ENCODE data around the gene MUSTN1.

MUSTN1 gene

DNA sequence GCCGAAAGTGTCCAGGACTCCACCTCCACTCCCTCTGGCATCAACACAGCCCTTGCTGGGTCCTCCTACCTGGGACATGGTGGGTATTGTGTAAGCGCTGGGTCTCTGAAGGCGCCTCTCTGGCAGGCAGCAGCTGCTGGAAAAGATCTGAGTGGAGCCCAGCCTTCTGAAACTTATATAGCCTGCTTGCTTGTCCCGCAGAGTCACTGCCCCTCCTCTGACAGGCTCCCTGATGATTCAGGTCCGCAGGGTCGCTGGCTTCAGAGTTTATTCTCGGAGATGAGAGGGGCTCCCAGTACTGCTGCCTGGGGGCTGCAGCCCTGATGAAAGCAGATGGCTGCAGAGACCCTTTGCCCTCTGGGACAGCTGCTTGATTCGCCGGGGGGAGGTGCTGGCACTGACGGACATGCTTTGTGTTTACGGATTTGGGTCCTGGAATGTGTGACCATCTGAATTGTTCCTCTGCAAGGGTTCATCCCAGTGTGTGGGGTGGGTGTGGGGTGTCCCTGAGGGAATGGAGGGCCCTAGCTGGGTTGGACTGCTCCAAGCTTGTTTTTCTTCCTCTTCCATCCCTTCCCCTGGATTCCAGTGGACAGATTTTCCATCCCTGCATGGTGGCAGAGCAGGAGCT lies at the start of gene MUSTN1:
Gene MUSTN1, minus strand, starts transcription at position 149 of the 631 bp plus-strand sequence. Its CDS starts 71 bp downstream, at position 78.
- DNase-seq (ENCODE audit: low spot score): no peak

DNA sequence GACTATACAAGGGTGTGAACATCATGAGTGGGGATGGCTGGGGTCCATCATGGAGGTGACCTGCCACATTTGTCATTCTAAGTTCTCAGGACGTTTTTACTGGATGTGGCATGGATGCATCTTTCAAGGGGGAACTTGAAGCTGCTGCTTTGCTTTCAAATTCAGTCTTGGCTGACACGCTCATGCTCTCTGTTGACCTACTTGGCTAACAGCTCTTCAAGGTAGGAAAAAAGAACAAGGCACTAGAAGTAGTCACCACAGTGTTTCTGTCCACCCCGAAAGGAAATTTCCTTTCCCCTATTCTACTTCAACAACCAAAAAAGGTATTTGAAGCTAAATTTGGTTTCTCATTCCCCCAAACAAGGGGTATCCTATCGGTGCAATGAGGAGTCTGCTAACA lies 47.6 kb upstream of the MUSTN1 start:
- no peak for DNase-seq (ENCODE audit: low spot score)

- no peak for DNase-seq (ENCODE audit: low spot score)
Measured at GRCh38 chr3:52881871-52882270, 47.1 kb upstream of the MUSTN1 start.

DNA sequence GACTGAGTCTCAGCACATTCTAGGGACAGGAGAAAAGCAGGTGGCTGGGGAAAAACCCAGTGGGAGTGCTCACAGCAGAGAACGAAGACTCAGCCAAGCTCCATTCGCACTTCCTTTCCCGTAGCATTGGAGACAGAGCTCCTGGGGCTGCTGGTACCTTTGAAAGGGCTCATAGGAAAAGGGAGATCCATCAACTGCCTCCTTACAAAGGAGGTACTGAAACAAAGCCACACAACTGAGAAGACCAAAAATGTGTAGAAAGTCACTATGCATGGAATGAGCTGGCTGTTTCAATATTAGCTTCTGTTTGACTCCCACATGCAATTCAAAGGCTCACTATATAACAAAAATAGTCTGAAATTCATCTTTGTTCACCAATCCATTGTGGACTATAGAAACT lies 45.7 kb upstream of the MUSTN1 start:
- no peak for DNase-seq (ENCODE audit: low spot score)

DNA sequence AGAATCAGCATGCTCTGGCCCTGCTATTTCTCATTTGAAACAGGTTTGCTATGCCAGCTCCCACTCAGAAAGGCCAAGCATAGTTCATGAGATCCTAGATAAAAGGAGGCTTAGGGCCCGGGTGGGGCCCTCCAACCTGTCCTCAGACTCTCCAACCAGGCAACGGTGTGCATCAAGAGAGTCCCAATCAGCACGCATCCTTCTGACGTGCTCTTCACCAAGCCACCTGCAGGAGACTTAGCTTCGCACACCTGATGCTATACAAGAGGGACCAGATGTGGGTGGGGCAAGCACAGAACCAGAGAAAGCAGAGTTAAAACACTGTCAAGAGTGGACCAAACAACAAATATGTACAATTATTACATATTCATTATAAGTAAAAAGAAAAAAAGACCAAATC lies 45.2 kb upstream of the MUSTN1 start:
- no peak for DNase-seq (ENCODE audit: low spot score)

- no peak for DNase-seq (ENCODE audit: low spot score)
Measured at GRCh38 chr3:52879581-52879980, 44.8 kb upstream of the MUSTN1 start.

GRCh38 chr3:52879090-52879489 lies 44.3 kb upstream of the MUSTN1 start:
- DNase-seq (ENCODE audit: low spot score): no peak

- DNase-seq (ENCODE audit: low spot score): no peak
Measured at GRCh38 chr3:52877085-52877484, 42.3 kb upstream of the MUSTN1 start.

GRCh38 chr3:52874864-52875587 lies 40.2 kb upstream of the MUSTN1 start:
- DNase-seq (ENCODE audit: low spot score): no peak

DNA sequence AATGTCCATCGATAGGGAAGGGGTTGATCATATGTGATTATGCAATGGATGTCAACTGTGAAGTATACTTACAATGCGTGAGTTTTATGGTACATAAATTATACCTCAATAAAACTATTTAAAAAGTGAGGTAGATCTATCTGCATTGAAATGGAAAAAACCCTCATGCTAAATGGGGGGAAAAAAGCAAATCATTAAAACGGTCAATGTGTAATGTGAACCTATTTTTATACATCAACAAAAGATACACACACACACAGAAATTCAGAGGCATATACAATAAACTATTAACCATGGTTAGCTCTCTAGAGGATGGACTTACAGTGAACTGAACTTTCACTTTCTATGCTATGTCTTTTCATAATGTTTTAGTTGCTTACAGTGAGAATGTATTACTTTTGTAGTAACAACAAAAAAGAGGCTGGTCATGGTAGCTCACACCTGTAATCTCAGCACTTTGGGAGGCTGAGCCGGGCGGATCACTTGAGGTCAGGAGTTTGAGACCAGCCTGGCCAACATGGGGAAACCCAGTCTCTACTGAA lies 39.4 kb upstream of the MUSTN1 start:
- no peak for DNase-seq (ENCODE audit: low spot score)

- DNase-seq (ENCODE audit: low spot score): no peak
Measured at GRCh38 chr3:52873433-52874159, 38.8 kb upstream of the MUSTN1 start.

GRCh38 chr3:52872245-52872644 lies 37.4 kb upstream of the MUSTN1 start:
- DNase-seq (ENCODE audit: low spot score): no peak

DNA sequence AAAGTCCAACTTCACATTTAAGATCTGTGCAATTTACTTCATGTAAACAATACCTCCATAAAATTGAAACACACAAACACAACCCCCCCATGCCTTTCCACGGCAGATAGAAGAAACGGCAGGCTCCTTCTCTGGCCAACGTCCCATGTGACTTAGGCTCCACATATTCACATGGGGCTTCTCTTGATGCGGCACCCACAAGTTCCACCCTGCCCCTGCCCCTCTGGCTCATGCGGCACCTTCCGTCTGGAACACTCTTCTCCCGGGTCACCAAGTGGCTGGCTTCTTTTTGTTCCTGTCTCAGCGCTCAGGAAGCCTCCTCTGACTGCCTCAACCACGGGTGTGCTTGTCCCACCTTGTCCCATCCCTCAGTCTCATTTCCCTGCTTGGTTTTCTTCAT lies 36.9 kb upstream of the MUSTN1 start:
- DNase-seq (ENCODE audit: low spot score): no peak

- no peak for DNase-seq (ENCODE audit: low spot score)
Measured at GRCh38 chr3:52870471-52870870, 35.7 kb upstream of the MUSTN1 start.

- no peak for DNase-seq (ENCODE audit: low spot score)
Measured at GRCh38 chr3:52866427-52866826, 31.6 kb upstream of the MUSTN1 start.

DNA sequence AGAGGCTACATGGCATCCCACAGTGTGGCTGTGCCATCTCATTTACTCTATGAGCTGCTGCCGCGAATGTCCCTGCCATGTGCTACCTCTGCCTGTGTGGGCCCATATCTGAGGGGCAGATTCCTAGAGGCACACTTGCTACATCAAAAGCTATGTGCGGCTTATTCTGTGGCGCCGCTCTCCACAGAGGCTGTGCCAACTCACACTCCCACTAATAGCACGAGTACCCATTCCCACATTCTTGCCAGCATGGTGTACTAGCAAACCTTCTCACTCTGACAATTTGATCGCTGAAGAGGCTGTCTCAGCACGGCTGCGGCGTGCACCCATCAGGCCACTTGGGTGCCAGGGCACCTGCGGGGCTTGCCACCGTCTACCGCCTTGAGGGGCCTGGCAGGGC lies 31.2 kb upstream of the MUSTN1 start:
- peak; percentile 74 for DNase-seq (ENCODE audit: low spot score)

DNA sequence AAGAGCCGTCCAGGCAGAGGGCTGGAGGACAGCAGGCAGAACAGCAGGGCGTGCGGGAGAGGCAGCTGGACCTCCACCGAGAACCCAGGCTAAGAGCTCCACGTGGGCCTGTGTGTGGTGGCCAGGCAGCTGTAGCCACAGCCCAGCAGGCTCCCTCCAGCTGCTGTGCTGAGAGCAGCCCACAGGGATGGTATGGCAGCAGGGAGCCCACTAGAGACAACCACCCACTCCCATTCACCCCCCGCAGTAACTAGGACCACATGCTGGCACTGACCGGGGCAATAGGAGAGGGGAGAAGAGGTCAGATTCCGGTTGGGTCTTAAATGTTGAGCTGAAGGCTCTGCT lies 25.6 kb upstream of the MUSTN1 start:
- DNase-seq (ENCODE audit: low spot score): no peak

- no peak for DNase-seq (ENCODE audit: low spot score)
Measured at GRCh38 chr3:52859686-52860423, 25.0 kb upstream of the MUSTN1 start.

GRCh38 chr3:52857864-52858263 lies 23.0 kb upstream of the MUSTN1 start:
- DNase-seq (ENCODE audit: low spot score): no peak

GRCh38 chr3:52857133-52857532 lies 22.3 kb upstream of the MUSTN1 start:
- DNase-seq (ENCODE audit: low spot score): no peak

GRCh38 chr3:52856666-52857065 lies 21.8 kb upstream of the MUSTN1 start:
- no peak for DNase-seq (ENCODE audit: low spot score)

DNA sequence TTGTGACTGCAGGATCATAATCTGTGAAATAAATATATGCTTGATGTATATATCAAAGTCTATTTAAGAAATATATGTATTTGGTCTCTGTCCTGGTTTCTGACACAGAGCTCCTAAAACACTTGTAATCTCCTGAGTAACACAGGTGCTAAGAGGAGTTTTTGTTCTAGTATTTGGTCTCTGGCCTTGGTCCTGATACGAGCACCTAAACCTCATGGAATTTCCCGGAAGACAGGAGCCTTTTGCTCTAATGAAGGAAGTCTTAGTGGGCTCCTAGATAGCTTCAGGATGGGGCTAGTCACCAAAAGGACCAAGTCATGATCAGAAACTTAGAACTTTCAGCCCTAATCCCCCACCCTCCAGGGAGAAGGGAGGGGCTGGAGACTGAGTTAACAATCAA lies 19.2 kb upstream of the MUSTN1 start:
- no peak for DNase-seq (ENCODE audit: low spot score)

Measured in Ammon's horn (tissue), 1 donor.